GM19099 (cell line): ENCODE measurements around the gene SLC30A9.

Experiments used
- POLR2A ChIP-seq: IDR thresholded peaks from 3 replicates; pipeline ENCODE4 v1.6.1; 2011; ENCODE audit warnings: low read depth; ENCODE audit not compliant: insufficient read length; ENCODE audit errors: extremely low read depth

The SLC30A9 gene

DNA sequence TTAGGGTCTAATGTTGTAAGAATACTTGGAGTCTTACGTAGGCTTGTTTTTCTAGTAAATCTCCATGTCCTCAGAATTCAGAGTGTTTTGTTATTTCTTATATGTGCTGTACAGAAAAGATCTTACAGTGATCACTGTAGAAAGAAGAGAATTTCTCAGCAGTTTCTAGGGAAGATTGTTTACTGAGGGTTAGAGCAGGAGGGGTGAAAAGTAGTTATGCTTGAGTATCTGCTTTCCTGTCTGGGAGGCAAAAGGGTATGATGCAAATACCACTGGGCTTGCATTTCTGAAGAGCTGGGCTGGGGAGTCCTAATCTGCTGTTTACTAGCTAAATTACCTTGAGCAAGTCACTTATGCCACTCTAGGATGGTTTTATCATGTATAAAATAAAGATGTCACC, 84.0 kb downstream of the SLC30A9 start:
- TF ChIP-seq POLR2A, result no peak

DNA sequence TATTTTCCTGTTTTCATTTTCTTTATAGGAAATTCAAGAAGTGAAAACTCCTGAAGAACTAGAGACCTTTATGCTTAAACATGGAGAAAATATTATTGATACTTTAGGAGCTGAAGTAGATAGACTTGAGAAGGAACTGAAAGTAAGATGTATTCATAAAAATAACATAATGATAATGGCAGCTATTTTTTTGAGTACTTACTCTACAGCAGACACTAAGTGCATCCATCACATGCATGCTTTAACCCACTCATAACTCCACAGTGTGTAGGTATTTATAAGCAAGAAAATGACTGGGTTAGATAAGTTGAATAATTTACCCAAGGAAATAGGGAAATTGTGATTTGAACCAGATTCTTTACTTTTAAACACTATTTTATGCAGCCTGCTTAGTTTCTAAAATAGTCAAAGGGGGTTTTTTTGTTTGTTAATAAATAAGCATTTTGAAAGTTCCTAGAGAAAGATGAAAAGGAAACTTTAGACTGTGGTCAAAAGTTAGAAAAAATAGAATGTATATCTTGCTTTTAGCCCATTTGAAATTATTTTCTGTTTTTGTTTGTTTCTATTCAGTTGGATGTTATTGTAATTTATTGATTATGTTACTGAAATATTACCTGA, 88.0 kb downstream of the SLC30A9 start:
- no peak for TF ChIP-seq POLR2A

DNA sequence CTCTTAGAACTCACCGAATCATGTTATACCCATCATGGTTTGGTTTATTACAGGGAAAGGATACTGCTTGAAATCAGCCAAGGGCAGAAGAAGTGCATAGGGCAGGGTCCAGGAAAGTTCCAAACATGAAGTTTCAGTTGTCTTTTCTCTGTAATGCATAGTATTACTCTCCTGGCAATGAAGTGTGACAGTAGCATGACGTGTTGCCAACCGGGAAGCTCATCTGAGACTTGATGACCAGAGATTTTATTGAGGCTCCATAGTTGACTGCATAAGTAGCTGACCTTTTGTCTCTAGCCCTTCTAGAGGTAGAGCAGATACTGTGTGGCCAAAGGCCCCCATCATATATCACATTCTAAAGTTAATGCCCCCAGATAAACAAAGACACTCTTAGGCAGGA, 90.0 kb downstream of the SLC30A9 start:
- no peak for TF ChIP-seq POLR2A

DNA sequence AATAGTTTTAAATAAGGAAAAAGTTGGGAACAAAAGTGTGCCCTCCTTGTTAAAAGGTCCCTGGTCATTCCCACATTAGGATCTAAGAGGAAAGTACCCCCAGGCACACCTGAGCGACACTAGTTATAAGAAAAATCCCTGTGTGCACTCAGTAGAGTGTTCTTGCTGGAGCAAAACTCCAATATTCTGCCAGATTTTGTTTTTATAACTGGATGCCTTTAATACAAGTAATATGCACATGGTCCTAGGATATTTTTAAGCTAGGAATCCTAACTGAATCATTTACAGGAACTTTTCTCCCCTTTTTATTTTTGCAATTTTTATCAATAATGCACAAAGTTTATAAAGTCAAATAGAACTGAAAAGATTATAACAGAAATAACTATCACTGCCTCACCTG, 93.5 kb downstream of the SLC30A9 start:
- no peak for TF ChIP-seq POLR2A

DNA sequence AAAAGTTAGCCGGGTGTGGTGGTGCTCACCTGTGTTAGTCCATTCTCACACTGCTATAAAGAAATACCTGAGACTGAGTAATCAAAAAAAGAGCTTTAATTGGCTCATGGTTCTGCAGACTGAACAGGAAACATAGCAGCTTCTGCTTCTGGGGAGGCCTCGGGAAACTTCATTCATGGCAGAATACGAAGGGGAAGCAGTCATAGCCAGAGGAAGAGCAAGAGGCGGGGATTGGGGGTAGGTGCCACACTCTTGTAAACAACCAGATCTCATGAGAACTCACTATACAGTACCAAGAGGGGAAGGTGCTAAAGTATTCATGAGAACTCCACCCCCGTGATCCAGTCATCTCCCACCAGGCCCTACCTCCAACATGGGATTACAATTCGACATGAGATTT, 98.1 kb downstream of the SLC30A9 start:
- TF ChIP-seq POLR2A, result no peak

DNA sequence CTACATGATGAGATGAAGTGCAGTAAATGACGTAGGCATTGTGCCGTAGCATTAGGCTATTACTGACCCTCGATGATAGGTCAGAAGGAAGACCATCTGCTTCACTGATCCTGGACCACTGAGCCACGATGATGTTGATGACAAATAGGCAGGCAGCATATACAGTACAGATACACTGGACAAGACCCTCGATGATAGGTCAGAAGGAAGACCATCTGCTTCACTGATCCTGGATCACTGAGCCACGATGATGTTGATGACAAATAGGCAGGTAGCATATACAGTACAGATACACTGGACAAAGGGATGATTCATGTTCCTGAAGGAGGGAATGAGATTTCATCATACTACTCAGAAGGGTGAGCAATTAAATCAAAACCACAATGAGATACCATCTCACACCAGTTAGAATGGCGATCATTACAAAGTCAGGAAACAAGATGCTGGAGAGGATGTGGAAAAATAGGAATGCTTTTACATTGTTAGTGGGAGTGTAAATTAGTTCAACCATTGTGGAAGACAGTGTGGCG, 111.2 kb downstream of the SLC30A9 start:
- no peak for TF ChIP-seq POLR2A

DNA sequence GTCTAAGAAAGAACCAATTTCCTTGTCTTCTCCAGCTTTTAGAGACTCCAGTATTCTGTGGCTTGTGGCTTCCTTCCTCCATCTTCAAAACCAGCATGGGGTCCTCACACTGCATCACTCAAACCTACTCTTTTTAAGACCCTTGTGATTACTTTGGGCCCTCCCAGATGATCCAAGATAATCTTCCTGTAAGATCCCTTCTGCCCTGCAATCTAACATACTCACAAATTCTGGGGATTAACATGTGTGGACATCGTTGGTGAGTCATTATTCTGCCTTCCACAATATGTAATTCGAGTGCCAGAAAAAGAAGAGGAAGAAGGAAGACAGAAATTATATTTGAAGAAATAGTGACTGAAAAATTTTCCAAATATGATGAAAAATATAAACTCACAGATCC, 114.2 kb downstream of the SLC30A9 start:
- no peak for TF ChIP-seq POLR2A

DNA sequence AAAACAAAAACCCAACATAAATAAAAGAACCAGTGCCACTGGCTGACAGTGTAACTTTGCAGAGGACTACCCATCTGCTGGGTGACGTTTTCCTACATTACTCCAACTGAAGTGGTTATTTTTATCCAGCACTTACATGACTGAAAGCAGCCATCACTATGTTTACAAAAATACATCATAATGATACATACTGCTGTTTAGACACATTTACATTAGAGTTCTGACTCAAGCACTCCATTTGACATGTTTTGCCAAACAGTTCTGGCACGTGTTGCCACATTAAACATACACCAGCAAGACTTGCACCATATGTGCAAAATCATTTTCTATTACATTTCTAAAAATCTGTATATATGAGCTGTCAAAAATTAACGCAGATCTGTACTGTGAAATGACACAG, 122.5 kb downstream of the SLC30A9 start:
- TF ChIP-seq POLR2A, result no peak

DNA sequence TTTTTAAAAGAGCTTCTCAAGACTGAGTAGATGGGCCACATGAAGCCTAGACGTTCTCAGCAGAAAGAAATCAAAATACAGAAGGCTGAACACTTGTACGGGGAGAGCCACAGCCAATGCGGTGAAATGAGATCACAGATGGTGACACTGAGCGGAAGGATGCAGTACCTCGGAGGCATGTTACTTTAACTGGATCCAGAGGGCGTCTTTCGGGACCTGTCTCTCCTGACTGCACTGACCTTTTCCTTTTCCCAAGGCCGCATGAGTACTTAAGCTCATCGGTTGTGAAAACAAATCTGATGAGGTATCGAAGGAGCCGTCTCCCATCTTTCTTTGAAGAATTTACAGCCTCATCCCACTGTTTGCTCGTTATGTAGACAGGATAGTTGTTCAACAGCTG, 129.6 kb downstream of the SLC30A9 start:
- TF ChIP-seq POLR2A, result no peak

DNA sequence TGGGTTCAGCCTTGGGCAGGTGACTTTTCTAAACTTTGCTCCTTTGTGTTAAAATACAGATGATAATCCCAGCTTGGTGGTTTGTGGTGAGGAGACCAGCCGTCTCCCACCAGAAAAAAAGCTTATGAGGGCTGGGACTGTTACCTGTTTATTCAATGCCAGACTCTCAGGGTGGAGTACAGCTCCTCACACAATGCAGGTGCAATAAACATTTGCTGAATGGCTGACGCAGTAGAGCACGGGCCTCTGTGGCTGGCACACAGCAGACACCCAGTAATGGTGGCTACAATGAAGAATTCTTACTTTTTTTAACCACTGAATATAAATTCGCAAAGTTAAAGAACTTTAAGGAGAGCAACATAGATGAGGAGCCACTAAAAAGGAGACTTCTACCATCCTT, 131.9 kb downstream of the SLC30A9 start:
- TF ChIP-seq POLR2A, result no peak

DNA sequence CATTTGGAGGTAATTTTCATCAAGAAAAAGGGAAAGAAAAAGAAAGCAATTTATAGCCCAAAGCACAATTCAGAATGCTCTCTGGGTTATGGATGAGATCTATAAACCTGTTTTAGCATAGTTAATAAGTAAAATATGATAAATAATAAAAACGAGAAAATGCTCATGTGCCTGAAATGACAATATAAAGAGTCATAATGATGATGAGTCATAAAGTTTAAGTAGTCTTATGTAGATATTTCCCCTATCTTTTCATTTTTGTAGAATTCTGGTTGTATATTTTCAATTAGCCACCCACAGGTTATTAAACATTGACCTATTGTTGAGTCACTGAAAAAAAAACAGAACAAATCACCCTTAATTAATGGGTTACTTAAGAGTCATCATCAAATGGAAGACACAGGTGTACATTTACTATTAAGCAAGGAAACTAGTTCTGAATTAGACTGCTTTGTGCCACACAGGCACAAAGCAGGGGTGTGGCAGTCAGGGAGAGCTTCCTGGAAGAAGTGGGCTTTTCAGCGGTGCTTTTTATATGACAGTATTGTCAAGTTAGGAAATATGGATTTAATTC, 132.8 kb downstream of the SLC30A9 start:
- no peak for TF ChIP-seq POLR2A

DNA sequence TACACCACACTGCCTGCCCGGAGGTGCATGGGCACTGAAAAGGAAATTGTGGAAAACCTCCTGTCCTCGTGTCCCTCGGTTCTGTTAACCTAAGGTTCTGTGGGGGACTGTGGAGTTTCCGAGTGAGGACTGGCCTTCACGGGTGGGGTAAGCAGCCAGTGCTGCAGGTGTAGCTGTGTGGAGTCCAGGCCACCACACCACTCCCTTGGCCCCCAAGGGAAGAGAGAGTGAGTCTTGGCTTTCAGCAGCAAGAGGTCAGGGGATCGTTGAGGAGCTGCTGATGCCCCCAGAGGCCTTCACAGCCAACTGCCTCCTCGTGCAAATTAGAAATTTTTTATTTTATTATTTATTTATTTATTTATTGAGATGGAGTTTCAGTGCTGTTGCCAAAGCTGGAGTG, 141.8 kb downstream of the SLC30A9 start:
- no peak for TF ChIP-seq POLR2A

DNA sequence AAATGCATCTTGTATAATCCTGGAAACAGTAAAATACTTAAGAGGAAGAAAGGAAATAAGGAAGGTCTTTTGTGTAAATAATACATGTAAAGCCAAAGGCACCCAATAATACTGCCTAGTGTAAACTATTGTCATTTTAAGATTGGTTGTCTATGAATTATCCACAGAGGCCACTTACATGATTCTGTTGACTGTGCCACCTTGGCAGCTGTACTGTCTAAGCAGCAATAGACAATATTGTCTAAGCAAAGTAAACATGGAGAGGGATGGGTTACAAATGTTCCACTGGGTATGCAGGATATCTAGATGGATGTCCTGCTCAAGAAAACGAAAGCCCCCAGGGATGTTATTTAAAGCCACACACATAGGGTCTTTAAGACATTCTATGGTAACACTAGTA, 142.7 kb downstream of the SLC30A9 start:
- no peak for TF ChIP-seq POLR2A

DNA sequence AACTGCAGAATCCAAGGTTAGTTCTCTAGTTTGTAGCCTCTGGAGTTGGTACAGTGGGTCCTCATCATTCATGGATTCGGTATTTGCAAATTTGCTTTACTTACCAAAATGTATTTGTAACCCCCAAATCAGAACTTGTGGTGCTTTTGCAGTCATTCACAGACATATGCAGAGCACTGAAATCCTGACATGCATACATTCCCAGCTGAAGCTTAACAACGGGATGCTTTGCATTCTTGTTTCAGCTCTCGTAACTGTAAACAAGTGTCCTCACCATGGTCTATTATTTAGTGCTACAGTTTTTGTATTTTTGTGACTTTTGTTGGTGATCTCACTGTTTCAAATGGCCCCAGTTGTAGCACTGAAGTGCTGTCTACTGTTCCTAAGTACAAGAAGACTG, 146.0 kb downstream of the SLC30A9 start:
- TF ChIP-seq POLR2A, result no peak
